HepG2 (cell line): ENCODE data around the gene ITGB2. TPM values are rescaled to one million over a fixed set of nuclear protein-coding genes. Genes with fewer than 3 reads are reported as not detected.
A peak's percentile ranks its signal among the peaks of the same experiment; 100 is the strongest.

ENCODE experiments used
- ADNP ChIP-seq: sonication (generic); formaldehyde crosslinking; IDR thresholded peaks from 2 replicates; pipeline ENCODE4 v1.4.0; 2020; ENCODE audit warnings: missing genetic modification reagents
- ATF5 ChIP-seq: sonication (generic); formaldehyde crosslinking; IDR thresholded peaks from 2 replicates; pipeline ENCODE4 v1.4.0; 2020; ENCODE audit warnings: mild to moderate bottlenecking, low read depth, missing genetic modification reagents
- BCLAF1 ChIP-seq: fragments of 450-650 bp; IDR thresholded peaks from 2 replicates; pipeline ENCODE4 v1.6.1; 2017; ENCODE audit warnings: mild to moderate bottlenecking
- CHD4 ChIP-seq: fragments of 200-600 bp; sonication (generic); IDR thresholded peaks from 2 replicates; pipeline ENCODE4 v1.7.0; 2017; ENCODE audit warnings: mild to moderate bottlenecking, low read length, borderline replicate concordance
- GFI1 ChIP-seq: sonication (generic); formaldehyde crosslinking; IDR thresholded peaks from 2 replicates; pipeline ENCODE4 v1.5.0; 2020; ENCODE audit warnings: missing genetic modification reagents, mild to moderate bottlenecking, borderline replicate concordance
- HES4 ChIP-seq: sonication (generic); formaldehyde crosslinking; IDR thresholded peaks from 2 replicates; pipeline ENCODE4 v1.9.0; 2021; ENCODE audit warnings: mild to moderate bottlenecking, missing genetic modification reagents, borderline replicate concordance
- MBD4 ChIP-seq: IDR thresholded peaks from 2 replicates; pipeline ENCODE4 v1.6.1; 2012; ENCODE audit warnings: low read length, inconsistent platforms, borderline replicate concordance
- MIER3 ChIP-seq: IDR thresholded peaks from 2 replicates; pipeline ENCODE4 v1.6.1; 2016; ENCODE audit warnings: missing compliant biosample characterization, borderline replicate concordance
- TAF1 ChIP-seq: sonication (generic); formaldehyde crosslinking; IDR thresholded peaks from 2 replicates; pipeline ENCODE4 v1.4.0; 2020; ENCODE audit warnings: missing genetic modification reagents
- TEAD3 ChIP-seq: optimal IDR thresholded peaks from 2 replicates; pipeline ENCODE3; 2016; ENCODE audit warnings: borderline replicate concordance
- TSC22D2 ChIP-seq: sonication (generic); formaldehyde crosslinking; IDR thresholded peaks from 2 replicates; pipeline ENCODE4 v1.5.1; 2020; ENCODE audit warnings: missing genetic modification reagents, mild to moderate bottlenecking, borderline replicate concordance
- ZBTB7A ChIP-seq: sonication (generic); formaldehyde crosslinking; IDR thresholded peaks from 2 replicates; pipeline ENCODE4 v1.8.0; 2022; ENCODE audit warnings: mild to moderate bottlenecking, missing genetic modification reagents
- ZC3H4 ChIP-seq: sonication (generic); formaldehyde crosslinking; IDR thresholded peaks from 2 replicates; pipeline ENCODE4 v1.4.0; 2020; ENCODE audit warnings: missing genetic modification reagents, borderline replicate concordance
- ZKSCAN1 ChIP-seq: fragments of 150-350 bp; IDR thresholded peaks from 2 replicates; pipeline ENCODE4 v1.6.1; 2014; ENCODE audit warnings: low read length
- ZNF367 ChIP-seq: sonication (generic); formaldehyde crosslinking; IDR thresholded peaks from 2 replicates; pipeline ENCODE4 v1.4.0; 2020; ENCODE audit warnings: missing genetic modification reagents, borderline replicate concordance
- ZNF414 ChIP-seq: sonication (generic); formaldehyde crosslinking; IDR thresholded peaks from 2 replicates; pipeline ENCODE4 v1.5.0; 2020; ENCODE audit warnings: missing genetic modification reagents
- ZNF746 ChIP-seq: sonication (generic); formaldehyde crosslinking; IDR thresholded peaks from 2 replicates; pipeline ENCODE4 v1.8.0; 2022; ENCODE audit warnings: mild to moderate bottlenecking, missing genetic modification reagents
- ZSCAN12 ChIP-seq: sonication (generic); formaldehyde crosslinking; IDR thresholded peaks from 2 replicates; pipeline ENCODE4 v1.9.0; 2021; ENCODE audit warnings: mild to moderate bottlenecking, missing genetic modification reagents
- polyA plus RNA-seq, 8 experiments: library from polyadenylated mRNA; depleted of rRNA in 3 of 8; stranded (reverse) in 7 of 8; unstranded in 1 of 8; fragments of >200 nt; fragmentation: Illumina TruSeq in 4 of 8; extraction: Trizol in 4 of 8; gene quantifications; 2 replicates each; pipeline versions ENCODE4 v1.2.1 to v1.2.3, GENCODE V29; 2011 to 2016; ENCODE audit warnings: low read depth in 4 of 8, missing spikeins in 1 of 8, mixed read lengths in 1 of 8; ENCODE audit not compliant: insufficient read depth in 1 of 8
- total RNA-seq, 5 experiments: library from RNA; depleted of rRNA; stranded (reverse); fragments of >200 nt; fragmentation: Illumina TruSeq; extraction: Trizol; gene quantifications; 2 replicates each; pipeline ENCODE4 v1.2.3, GENCODE V29; 2016; ENCODE audit warnings: low read depth in 1 of 5
- TF ChIP-seq, protein P1 (sequence below): sonication (generic); formaldehyde crosslinking; IDR thresholded peaks from 2 replicates; pipeline ENCODE4 v1.5.0; 2020; ENCODE audit warnings: missing genetic modification reagents, mild to moderate bottlenecking, borderline replicate concordance
- TF ChIP-seq, protein P2 (sequence below): IDR thresholded peaks from 2 replicates; pipeline ENCODE4 v1.6.1; 2016; ENCODE audit warnings: low read depth, missing genetic modification reagents, missing compliant biosample characterization

The ITGB2 gene
- total and polyA plus RNA-seq, 2 of the 13 experiments (the other 11 are each of a cell fraction or from before 2014, with no cell fraction given): 4.2 to 18.0 TPM

- TF ChIP-seq BCLAF1 (no peak), ATF5 (CRISPR knock-in tag) (0 out of 2 replicates have a peak, but pooled peaks have one; percentile 29), ADNP (CRISPR knock-in tag) (no peak), ZNF746 (CRISPR knock-in tag) (no peak), ZNF414 (no peak), MIER3 (CRISPR knock-in tag) (no peak), TAF1 (CRISPR knock-in tag) (no peak), ZBTB7A (CRISPR knock-in tag) (no peak), ZSCAN12 (CRISPR knock-in tag) (no peak), TSC22D2 (CRISPR knock-in tag) (no peak), HES4 (CRISPR knock-in tag) (0 out of 2 replicates have a peak, but pooled peaks have one; percentile 53), ZKSCAN1 (no peak), TEAD3 (CRISPR knock-in tag) (no peak), ZNF367 (CRISPR knock-in tag) (no peak), MBD4 (no peak), CHD4 (no peak), GFI1 (CRISPR knock-in tag) (no peak), ZC3H4 (CRISPR knock-in tag) (no peak)
- TF ChIP-seq, protein P1, sequence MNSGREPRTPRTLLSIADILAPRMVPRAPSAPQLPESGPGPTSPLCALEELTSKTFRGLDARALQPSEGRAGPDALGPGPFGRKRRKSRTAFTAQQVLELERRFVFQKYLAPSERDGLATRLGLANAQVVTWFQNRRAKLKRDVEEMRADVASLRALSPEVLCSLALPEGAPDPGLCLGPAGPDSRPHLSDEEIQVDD (CRISPR knock-in tag): no peak; the same call in 1 of the 2 replicates
- TF ChIP-seq, protein P2, sequence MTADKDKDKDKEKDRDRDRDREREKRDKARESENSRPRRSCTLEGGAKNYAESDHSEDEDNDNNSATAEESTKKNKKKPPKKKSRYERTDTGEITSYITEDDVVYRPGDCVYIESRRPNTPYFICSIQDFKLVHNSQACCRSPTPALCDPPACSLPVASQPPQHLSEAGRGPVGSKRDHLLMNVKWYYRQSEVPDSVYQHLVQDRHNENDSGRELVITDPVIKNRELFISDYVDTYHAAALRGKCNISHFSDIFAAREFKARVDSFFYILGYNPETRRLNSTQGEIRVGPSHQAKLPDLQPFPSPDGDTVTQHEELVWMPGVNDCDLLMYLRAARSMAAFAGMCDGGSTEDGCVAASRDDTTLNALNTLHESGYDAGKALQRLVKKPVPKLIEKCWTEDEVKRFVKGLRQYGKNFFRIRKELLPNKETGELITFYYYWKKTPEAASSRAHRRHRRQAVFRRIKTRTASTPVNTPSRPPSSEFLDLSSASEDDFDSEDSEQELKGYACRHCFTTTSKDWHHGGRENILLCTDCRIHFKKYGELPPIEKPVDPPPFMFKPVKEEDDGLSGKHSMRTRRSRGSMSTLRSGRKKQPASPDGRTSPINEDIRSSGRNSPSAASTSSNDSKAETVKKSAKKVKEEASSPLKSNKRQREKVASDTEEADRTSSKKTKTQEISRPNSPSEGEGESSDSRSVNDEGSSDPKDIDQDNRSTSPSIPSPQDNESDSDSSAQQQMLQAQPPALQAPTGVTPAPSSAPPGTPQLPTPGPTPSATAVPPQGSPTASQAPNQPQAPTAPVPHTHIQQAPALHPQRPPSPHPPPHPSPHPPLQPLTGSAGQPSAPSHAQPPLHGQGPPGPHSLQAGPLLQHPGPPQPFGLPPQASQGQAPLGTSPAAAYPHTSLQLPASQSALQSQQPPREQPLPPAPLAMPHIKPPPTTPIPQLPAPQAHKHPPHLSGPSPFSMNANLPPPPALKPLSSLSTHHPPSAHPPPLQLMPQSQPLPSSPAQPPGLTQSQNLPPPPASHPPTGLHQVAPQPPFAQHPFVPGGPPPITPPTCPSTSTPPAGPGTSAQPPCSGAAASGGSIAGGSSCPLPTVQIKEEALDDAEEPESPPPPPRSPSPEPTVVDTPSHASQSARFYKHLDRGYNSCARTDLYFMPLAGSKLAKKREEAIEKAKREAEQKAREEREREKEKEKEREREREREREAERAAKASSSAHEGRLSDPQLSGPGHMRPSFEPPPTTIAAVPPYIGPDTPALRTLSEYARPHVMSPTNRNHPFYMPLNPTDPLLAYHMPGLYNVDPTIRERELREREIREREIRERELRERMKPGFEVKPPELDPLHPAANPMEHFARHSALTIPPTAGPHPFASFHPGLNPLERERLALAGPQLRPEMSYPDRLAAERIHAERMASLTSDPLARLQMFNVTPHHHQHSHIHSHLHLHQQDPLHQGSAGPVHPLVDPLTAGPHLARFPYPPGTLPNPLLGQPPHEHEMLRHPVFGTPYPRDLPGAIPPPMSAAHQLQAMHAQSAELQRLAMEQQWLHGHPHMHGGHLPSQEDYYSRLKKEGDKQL (CRISPR knock-in tag): no peak
Measured at GRCh38 chr21:44911384-44912157, 9.1 kb downstream of the ITGB2 start (continued).
